GM12878 (cell line): ENCODE measurements around the gene TYK2. TPM values are rescaled to one million over a fixed set of nuclear protein-coding genes. Genes with fewer than 3 reads are reported as not detected.

ENCODE experiments used
- ATAC-seq: fragments of 200-7000 bp; cut with Tn5 transposase; 3 replicates; pipeline ENCODE4 v1.9.1; 2020; ENCODE audit warnings: mild to moderate bottlenecking, moderate library complexity
- BruUV-seq: library from RNA; stranded (reverse); fragments of 400-500 nt; replicated peaks from 2 replicates; lab custom pipeline; 2021; lab: Mats Ljungman, UMichigan
- CTCF ChIA-PET: fragments of 300-600 bp; sonication (Branson Sonifier 250); formaldehyde crosslinking; extraction: SDS; loops from one replicate; lab custom pipeline; 2021; ENCODE audit warnings: inconsistent platforms; lab: Yijun Ruan, JAX
- POLR2A ChIA-PET: fragments of 350-600 bp; formaldehyde crosslinking; extraction: SDS; loops from one replicate; lab custom pipeline; 2021; ENCODE audit warnings: inconsistent platforms; lab: Charles Lee
- RAD21 ChIA-PET: fragments of 300-600 bp; sonication (Branson Sonifier 250); formaldehyde crosslinking; loops from one replicate; lab custom pipeline; 2023; ENCODE audit warnings: antibody characterized with exemption; ENCODE audit not compliant: unreplicated experiment; lab: Charles Lee
- SMC1A ChIA-PET: fragments of 300-600 bp; sonication (Branson Sonifier 250); formaldehyde crosslinking; loops from one replicate; lab custom pipeline; 2023; ENCODE audit not compliant: unreplicated experiment, uncharacterized antibody; lab: Charles Lee
- DNase-seq: peaks from one replicate; pipeline ENCODE4 v3.0.0-alpha.2; 2011; ENCODE audit warnings: low read depth, low spot score
- FAIRE-seq: peaks from 3 replicates; lab custom pipeline; 2011; peaks lifted over from hg19 to GRCh38; lab: Jason Lieb, UNC
- H2AFZ ChIP-seq: 2 replicates; pipeline ENCODE4 v1.6.0; 2011; ENCODE audit warnings: low read depth, low read length, control low read depth; ENCODE audit not compliant: control insufficient read depth
- H3K27ac ChIP-seq: 2 replicates; pipeline ENCODE4 v1.5.1; 2011; ENCODE audit warnings: control low read depth; ENCODE audit not compliant: control insufficient read depth, insufficient read depth
- H3K27me3 ChIP-seq, 2 experiments: replicated peaks in 1 of 2; 2 replicates each; pipeline versions ENCODE4 v1.6.0 to v1.6.1; 2011; ENCODE audit warnings: low read length in 1 of 2; ENCODE audit not compliant: control insufficient read depth in 2 of 2, insufficient read depth in 2 of 2
- H3K36me3 ChIP-seq, 2 experiments: 2 replicates each; pipeline ENCODE4 v1.5.1; 2011; ENCODE audit warnings: low read length in 1 of 2; ENCODE audit not compliant: control insufficient read depth in 2 of 2, insufficient read depth in 2 of 2
- H3K4me1 ChIP-seq: 2 replicates; pipeline ENCODE4 v1.6.1; 2011; ENCODE audit warnings: mild to moderate bottlenecking, low read length, moderate library complexity, mixed read lengths; ENCODE audit not compliant: control insufficient read depth, insufficient read depth
- H3K4me2 ChIP-seq: 2 replicates; pipeline ENCODE4 v1.6.0; 2011; ENCODE audit warnings: control low read depth; ENCODE audit not compliant: control insufficient read depth, insufficient read depth
- H3K4me3 ChIP-seq: fragments of 200-600 bp; sonication (generic); 2 replicates; pipeline ENCODE4 v1.5.1; 2016
- H3K79me2 ChIP-seq: 2 replicates; pipeline ENCODE4 v1.6.0; 2011; ENCODE audit warnings: low read length; ENCODE audit not compliant: control insufficient read depth, insufficient read depth
- H3K9ac ChIP-seq: 2 replicates; pipeline ENCODE4 v1.8.0; 2011; ENCODE audit warnings: low read length, control low read depth, mixed read lengths; ENCODE audit not compliant: control insufficient read depth, insufficient read depth
- H3K9me3 ChIP-seq: replicated peaks from 3 replicates; pipeline ENCODE4 v1.5.1; 2011; ENCODE audit warnings: mild to moderate bottlenecking, low read length; ENCODE audit not compliant: control insufficient read depth, insufficient read depth
- H4K20me1 ChIP-seq: 2 replicates; pipeline ENCODE4 v1.6.0; 2011; ENCODE audit not compliant: control insufficient read depth, insufficient read depth
- ATF3 ChIP-seq: IDR thresholded peaks from 2 replicates; pipeline ENCODE4 v1.6.1; 2011; ENCODE audit warnings: low read depth, mild to moderate bottlenecking, low read length, moderate library complexity, borderline replicate concordance; ENCODE audit errors: extremely low read depth
- EP300 ChIP-seq, 2 experiments: fragments of 150-350 bp in 1 of 2; IDR thresholded peaks; 2 replicates each; pipeline ENCODE4 v1.6.1; 2011 to 2012; ENCODE audit warnings: low read depth in 2 of 2, low read length in 2 of 2, borderline replicate concordance in 1 of 2, improper control_type of control experiment in 1 of 2, inconsistent platforms in 1 of 2; ENCODE audit not compliant: control insufficient read depth in 1 of 2
- POLR2A ChIP-seq: IDR thresholded peaks from 2 replicates; pipeline ENCODE4 v1.6.1; 2011; ENCODE audit warnings: low read depth, mild to moderate bottlenecking, low read length
- POLR2AphosphoS5 ChIP-seq: IDR thresholded peaks from 2 replicates; pipeline ENCODE4 v1.6.1; 2011; ENCODE audit warnings: mild to moderate bottlenecking, low read length, inconsistent platforms
- SRF ChIP-seq, 2 experiments: IDR thresholded peaks; 2 replicates each; pipeline ENCODE4 v1.6.1; 2011; ENCODE audit warnings: low read depth in 2 of 2, low read length in 2 of 2, mild to moderate bottlenecking in 1 of 2, moderate library complexity in 1 of 2
- TCF3 ChIP-seq: IDR thresholded peaks from 2 replicates; pipeline ENCODE4 v1.6.1; 2012; ENCODE audit warnings: low read depth, mild to moderate bottlenecking, low read length, borderline replicate concordance; ENCODE audit not compliant: insufficient read depth
- WGBS: methylation state at CpG from one replicate; pipeline ENCODE4 v1.1.6; 2016; ENCODE audit warnings: low lambda C conversion rate; ENCODE audit not compliant: insufficient replicate concordance, insufficient coverage; ENCODE audit errors: missing lambda C conversion rate; 5-methylcytosine and 5-hydroxymethylcytosine counted together
- in situ Hi-C: fragments of 300-500 bp; cut with MboI; formaldehyde crosslinking; loops from 9 replicates; pipeline ENCODE4 v1.14.3; 2018; ENCODE audit warnings: mixed read lengths
- intact Hi-C: fragments of 100-400 bp; cut with micrococcal nuclease; formaldehyde crosslinking; loops from one replicate; pipeline ENCODE4 v1.14.2; 2022; ENCODE audit not compliant: unreplicated experiment
- polyA plus RNA-seq, 11 experiments: library from polyadenylated mRNA; depleted of rRNA in 4 of 11; unstranded in 6 of 11; stranded (reverse) in 5 of 11; fragments of >200 nt; fragmentation: Nextera tagmentation in 4 of 11; fragmentation: Illumina TruSeq in 1 of 11; extraction: Ambion mirVana in 4 of 11; extraction: Trizol in 1 of 11; gene quantifications; 1 replicate in 1 of 11; 2 replicates in 10 of 11; pipeline versions ENCODE4 v1.2.1 to v1.2.3, GENCODE V29; 2011 to 2016; ENCODE audit warnings: inconsistent platforms in 2 of 11, missing spikeins in 2 of 11, low read depth in 1 of 11
- total RNA-seq, 4 experiments: library from RNA; depleted of rRNA in 3 of 4; stranded (reverse); fragments of >200 nt in 3 of 4; fragmentation: Illumina TruSeq in 1 of 4; extraction: Trizol in 1 of 4; gene quantifications; 2 replicates each; pipeline versions ENCODE4 v1.2.1 to v1.2.3, GENCODE V29; 2013 to 2021

Gene TYK2
- total and polyA plus RNA-seq, 10 of the 15 experiments (the other 5 are each of a cell fraction or from before 2014, with no cell fraction given) = 36.4 to 364 (median 179) TPM

GRCh38 chr19:10353793-10354391 lies 26.5 kb downstream of the TYK2 start:
- H3K4me1 ChIP-seq = no peaks in the 10 kb centered on the region
- ATAC-seq (peak; percentile 78), FAIRE-seq (no peak), DNase-seq (no peak)
- H2AFZ ChIP-seq = no peak overlapping the region
- ChIA-PET POLR2A (no interaction called here), RAD21 (no interaction called here), SMC1A (no interaction called here), CTCF (no interaction called here)
- H3K4me2 ChIP-seq = no peak overlapping the region
- intact Hi-C loops = no loop called here
- H3K36me3 ChIP-seq = peaks cover 18 to 37% of the 10 kb centered on the region in 2 experiments; a peak in 3 of 4 replicates
- in situ Hi-C loops = no loop called here
- H3K9ac ChIP-seq = no peak overlapping the region
- H3K79me2 ChIP-seq = no peaks in the 10 kb centered on the region
- BruUV-seq = TSS peak; percentile 40
- TF ChIP-seq TCF3 (no peak), POLR2AphosphoS5 (0 out of 2 replicates have a peak, but pooled peaks have one; percentile 38), ATF3 (no peak)
- 98% methylated on average over 32 of the region's 32 CpGs for WGBS
- no peaks in the 10 kb centered on the region; the same call in 2 of the 3 replicates for H3K9me3 ChIP-seq
- no peaks in the 10 kb centered on the region for H3K27me3 ChIP-seq
- no peak overlapping the region for H3K27ac ChIP-seq
- peaks cover 2% of the 10 kb centered on the region; the same call in 1 of the 2 replicates for H4K20me1 ChIP-seq
- no peak overlapping the region for H3K4me3 ChIP-seq

GRCh38 chr19:10352764-10353671 lies 27.4 kb downstream of the TYK2 start:
- Histone ChIP-seq H2AFZ (no peak overlapping the region), H3K4me2 (no peak overlapping the region), H3K4me1 (no peaks in the 10 kb centered on the region), H3K9me3 (no peaks in the 10 kb centered on the region; the same call in 2 of the 3 replicates), H3K9ac (no peak overlapping the region), H3K27ac (no peak overlapping the region), H3K36me3 (peaks cover 14 to 37% of the 10 kb centered on the region in 2 experiments; a peak in 3 of 4 replicates), H3K79me2 (no peaks in the 10 kb centered on the region), H4K20me1 (peaks cover 2% of the 10 kb centered on the region; the same call in 1 of the 2 replicates), H3K4me3 (no peak overlapping the region), H3K27me3 (no peaks in the 10 kb centered on the region)
- in situ Hi-C loops = no loop called here
- ChIA-PET SMC1A (no interaction called here), RAD21 (no interaction called here), CTCF (no interaction called here), POLR2A (no interaction called here)
- TF ChIP-seq EP300 (IDR thresholded peaks at IDR 0.05; ENCODE audit: borderline replicate concordance in 1 of 2, control insufficient read depth in 1 of 2, low read depth in 2 of 2, low read length in 2 of 2) (no peak), SRF (IDR thresholded peaks at IDR 0.05; ENCODE audit: low read depth in 2 of 2, low read length in 2 of 2) (0 out of 4 replicates have a peak, but pooled peaks of 1 of the 2 experiments have one; percentile 4), POLR2A (peak; percentile 37; the same call in 1 of the 2 replicates)
- no peak for FAIRE-seq
- intact Hi-C loops = no loop called here
- 96% methylated on average over 55 of the region's 63 CpGs for WGBS
- no peak; the same call in 2 of the 3 replicates for ATAC-seq
- no TSS peak for BruUV-seq
- DNase-seq = no peak
